Adipocyte (in vitro differentiated cells): Measurements from ENCODE around the gene ARHGAP33.

Experiments
- DNase-seq: peaks from one replicate; pipeline ENCODE4 v3.0.0-alpha.2; 2015; ENCODE audit warnings: low read depth
- H3K27me3 ChIP-seq: replicated peaks from 2 replicates; pipeline ENCODE4 v1.7.0; 2013; ENCODE audit warnings: mild to moderate bottlenecking, low read length, moderate library complexity; ENCODE audit not compliant: control insufficient read depth, insufficient read depth
- H3K36me3 ChIP-seq: 2 replicates; pipeline ENCODE4 v1.7.0; 2013; ENCODE audit warnings: low read length, mild to moderate bottlenecking, moderate library complexity; ENCODE audit not compliant: control insufficient read depth, insufficient read depth, severe bottlenecking
- H3K4me1 ChIP-seq: 2 replicates; pipeline ENCODE4 v1.7.0; 2013; ENCODE audit warnings: mild to moderate bottlenecking, low read length, moderate library complexity; ENCODE audit not compliant: control insufficient read depth, insufficient read depth
- H3K4me3 ChIP-seq: 2 replicates; pipeline ENCODE4 v1.7.0; 2013; ENCODE audit warnings: mild to moderate bottlenecking, low read length, moderate library complexity
- H3K9ac ChIP-seq: 2 replicates; pipeline ENCODE4 v1.7.0; 2013; ENCODE audit warnings: mild to moderate bottlenecking, low read length, moderate library complexity
- H3K9me3 ChIP-seq: 2 replicates; pipeline ENCODE4 v1.7.0; 2013; ENCODE audit warnings: mild to moderate bottlenecking, low read length, moderate library complexity; ENCODE audit not compliant: control insufficient read depth

The ARHGAP33 gene

DNA sequence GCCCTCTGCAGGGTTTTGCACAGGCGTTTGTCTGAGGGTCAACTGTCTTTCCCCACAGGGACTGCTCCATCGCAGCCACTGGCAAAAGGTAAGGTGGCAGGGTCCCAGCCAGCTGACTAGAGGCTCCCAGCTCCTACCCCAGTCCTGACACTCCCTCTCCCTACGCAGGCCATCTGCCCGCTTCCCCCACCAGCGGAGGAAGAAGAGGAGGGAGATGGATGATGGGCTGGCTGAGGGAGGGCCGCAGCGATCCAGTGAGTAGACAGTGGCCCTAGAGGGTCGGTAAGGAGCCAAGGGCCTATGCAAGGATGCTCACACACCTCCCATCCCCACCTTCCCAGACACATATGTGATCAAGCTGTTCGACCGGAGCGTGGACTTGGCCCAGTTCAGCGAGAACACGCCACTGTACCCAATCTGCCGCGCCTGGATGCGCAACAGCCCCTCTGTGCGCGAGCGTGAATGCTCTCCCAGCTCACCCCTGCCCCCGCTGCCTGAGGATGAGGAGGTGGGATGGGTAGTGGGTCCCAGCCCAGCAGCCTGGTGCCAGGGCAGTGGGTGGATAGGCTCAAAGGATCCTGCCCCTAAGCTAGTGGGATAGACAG is 22.5 kb upstream of the ARHGAP33 start:
- Histone ChIP-seq H3K27me3 (no peaks in the 10 kb centered on the region), H3K4me3 (no peak overlapping the region), H3K9me3 (no peaks in the 10 kb centered on the region), H3K9ac (peak overlapping the region; percentile 100), H3K4me1 (peaks cover 26% of the 10 kb centered on the region), H3K36me3 (peaks cover 25% of the 10 kb centered on the region)
- no peak for DNase-seq

DNA sequence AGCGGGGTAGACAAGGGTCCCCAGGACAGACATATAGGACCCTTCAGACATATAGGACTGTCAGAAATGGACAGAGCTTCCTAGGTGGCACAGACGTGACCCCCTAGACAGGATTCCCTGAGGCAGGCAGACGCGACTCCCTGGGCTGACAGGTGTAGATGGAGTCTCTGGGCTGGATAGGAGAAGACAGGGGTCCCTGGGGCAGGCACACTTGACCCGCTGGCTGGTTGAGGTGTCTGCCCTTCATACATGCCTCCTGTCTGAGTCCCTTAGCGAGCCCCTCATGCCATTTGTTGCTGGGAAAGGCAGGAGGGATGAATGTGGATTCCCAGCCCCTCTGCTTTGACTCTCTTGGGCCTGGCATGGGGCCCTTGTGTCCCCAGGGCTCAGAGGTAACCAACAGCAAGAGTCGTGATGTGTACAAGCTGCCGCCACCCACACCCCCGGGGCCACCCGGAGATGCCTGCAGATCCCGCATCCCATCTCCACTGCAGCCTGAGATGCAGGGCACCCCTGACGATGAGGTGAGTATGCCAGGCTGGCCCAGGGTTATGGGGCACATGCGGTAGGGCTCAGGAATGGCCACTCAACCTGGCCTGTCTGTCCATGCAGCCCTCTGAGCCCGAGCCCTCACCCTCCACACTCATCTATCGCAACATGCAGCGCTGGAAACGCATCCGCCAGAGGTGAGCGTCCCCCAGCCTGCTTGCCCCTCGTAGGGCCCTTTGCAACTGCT is 21.6 kb upstream of the ARHGAP33 start:
- Histone ChIP-seq H3K4me3 (no peak overlapping the region), H3K9ac (peak overlapping the region; percentile 100), H3K9me3 (no peaks in the 10 kb centered on the region), H3K27me3 (no peaks in the 10 kb centered on the region), H3K36me3 (peaks cover 25% of the 10 kb centered on the region), H3K4me1 (peaks cover 25% of the 10 kb centered on the region)
- DNase-seq, result no peak

GRCh38 chr19:35754370-35755130 is 20.8 kb upstream of the ARHGAP33 start:
- Histone ChIP-seq H3K9me3 (no peaks in the 10 kb centered on the region), H3K27me3 (no peaks in the 10 kb centered on the region), H3K36me3 (peaks cover 25% of the 10 kb centered on the region), H3K4me3 (peak overlapping the region; percentile 98), H3K9ac (peak overlapping the region; percentile 100), H3K4me1 (peaks cover 27% of the 10 kb centered on the region)
- DNase-seq, result no peak

DNA sequence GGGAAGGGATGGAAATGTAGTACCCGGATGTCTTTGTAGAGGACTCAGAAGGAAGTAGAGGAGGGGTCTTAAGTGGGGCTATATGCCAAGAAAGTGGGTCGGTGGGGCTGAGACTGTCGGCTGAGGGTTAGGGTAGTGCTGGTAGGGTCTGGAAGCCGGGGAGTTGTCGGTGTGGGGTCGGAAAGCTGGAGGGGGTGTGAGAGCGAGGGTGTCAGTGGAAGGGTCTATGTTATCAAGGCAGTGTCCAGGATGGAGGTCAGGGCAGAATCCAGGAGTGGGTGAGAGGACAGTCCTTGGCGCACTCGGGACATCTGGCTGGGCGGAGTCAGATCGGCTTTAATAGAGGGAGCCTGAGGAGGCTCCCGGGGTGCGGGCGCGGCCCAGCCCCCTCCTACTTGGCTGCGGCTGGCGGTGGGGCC is 20.2 kb upstream of the ARHGAP33 start:
- no peaks in the 10 kb centered on the region for H3K27me3 ChIP-seq
- peak overlapping the region; percentile 98 for H3K4me3 ChIP-seq
- H3K4me1 ChIP-seq, result peaks cover 27% of the 10 kb centered on the region
- no peak for DNase-seq
- H3K9ac ChIP-seq, result peak overlapping the region; percentile 100
- peaks cover 25% of the 10 kb centered on the region for H3K36me3 ChIP-seq
- no peaks in the 10 kb centered on the region for H3K9me3 ChIP-seq

- peak overlapping the region; percentile 100 for H3K9ac ChIP-seq
- H3K36me3 ChIP-seq, result peaks cover 25% of the 10 kb centered on the region
- DNase-seq, result no peak
- peak overlapping the region; percentile 98 for H3K4me3 ChIP-seq
- no peaks in the 10 kb centered on the region for H3K9me3 ChIP-seq
- peaks cover 27% of the 10 kb centered on the region for H3K4me1 ChIP-seq
- no peaks in the 10 kb centered on the region for H3K27me3 ChIP-seq
Observed at GRCh38 chr19:35755550-35756376, 19.6 kb upstream of the ARHGAP33 start.

GRCh38 chr19:35756377-35757230 is 18.8 kb upstream of the ARHGAP33 start, which contains the start of gene HSPB6:
Gene HSPB6 (minus strand): TSS chr19:35757029. CDS start chr19:35757008, 21 bp downstream.
- Histone ChIP-seq H3K27me3 (no peaks in the 10 kb centered on the region), H3K4me3 (peak within 1 kb of the TSS; percentile 98), H3K9ac (peak within 1 kb of the TSS; percentile 100), H3K4me1 (peaks cover 30% of the 10 kb centered on the region), H3K36me3 (peaks cover 25% of the 10 kb centered on the region), H3K9me3 (no peaks in the 10 kb centered on the region)
- DNase-seq, result peak; percentile 25

DNA sequence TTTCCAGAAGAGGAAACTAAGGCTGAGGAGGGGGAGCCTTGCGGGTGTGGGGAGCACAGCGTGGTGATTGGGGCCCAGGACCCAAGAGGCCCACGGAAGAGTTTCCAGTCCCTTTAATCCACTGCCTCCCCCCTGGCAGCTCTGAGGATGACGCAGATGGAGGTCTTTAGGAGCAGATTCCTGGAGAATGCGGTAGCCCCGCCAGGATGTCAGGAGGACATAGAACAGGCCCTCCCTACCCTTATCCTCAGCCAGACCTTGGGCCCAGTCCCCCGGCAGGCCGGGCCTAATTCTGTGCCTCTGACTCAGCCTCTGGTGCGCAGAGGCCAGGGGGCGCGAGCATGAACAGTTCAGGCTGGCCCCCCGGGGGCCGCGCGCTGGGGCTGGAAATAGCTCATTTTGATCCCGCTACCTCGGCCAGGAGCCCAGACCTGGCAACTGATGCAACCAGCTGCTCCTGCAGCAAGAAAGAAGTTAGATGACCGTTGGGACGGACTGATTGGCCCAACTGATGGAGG is 18.1 kb upstream of the ARHGAP33 start:
- Histone ChIP-seq H3K36me3 (peaks cover 26% of the 10 kb centered on the region), H3K9me3 (no peaks in the 10 kb centered on the region), H3K9ac (peak overlapping the region; percentile 100), H3K4me1 (peaks cover 30% of the 10 kb centered on the region), H3K27me3 (no peaks in the 10 kb centered on the region), H3K4me3 (peak overlapping the region; percentile 98)
- peak; percentile 95 for DNase-seq

DNA sequence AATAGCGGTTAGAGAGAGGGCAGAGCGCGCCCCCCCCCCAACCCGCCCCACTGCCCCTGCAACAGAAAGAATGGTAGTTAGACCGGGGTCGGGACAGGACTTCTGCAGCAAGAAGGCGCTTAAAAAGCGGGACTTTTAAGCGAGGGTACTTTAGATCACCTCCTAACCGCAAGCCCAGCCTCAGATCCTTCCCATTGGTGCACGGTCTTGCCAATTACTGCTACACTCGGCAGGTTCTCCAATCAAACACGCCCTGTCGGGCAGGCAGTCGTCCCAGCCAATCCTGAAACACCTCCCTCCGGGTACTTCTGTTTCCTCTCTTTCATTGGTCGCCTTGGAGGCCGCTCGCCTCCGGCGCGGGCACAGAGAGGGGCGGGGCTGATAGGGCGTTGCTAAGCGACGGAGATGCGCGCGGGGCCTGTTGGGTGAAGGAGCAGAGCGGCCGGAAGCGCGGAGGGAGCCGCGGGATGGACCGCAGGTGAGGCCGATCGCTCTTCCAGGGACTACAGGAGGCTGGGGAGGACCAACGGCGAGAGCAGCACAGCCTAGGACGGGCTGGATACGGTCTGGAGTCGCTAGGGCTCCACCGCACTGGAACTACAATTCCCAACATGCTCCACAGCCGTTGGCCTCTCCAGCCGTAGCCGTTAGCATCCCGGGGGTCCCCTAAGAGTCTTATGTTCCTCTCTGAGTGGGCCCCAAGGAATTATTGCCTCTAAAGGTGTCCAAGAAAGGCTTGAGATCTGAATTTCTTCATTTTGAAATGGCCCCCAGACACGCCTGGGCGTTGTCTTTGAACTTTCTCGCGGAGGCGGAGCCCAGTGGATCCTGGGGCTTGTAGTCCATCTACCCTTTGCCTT is 17.4 kb upstream of the ARHGAP33 start, which contains the start of gene PROSER3:
PROSER3 (plus strand) TSS at position 428 of the 860 bp plus-strand sequence; CDS start at position 468, 40 bp downstream.
- Histone ChIP-seq H3K36me3 (peaks cover 20% of the 10 kb centered on the region), H3K4me3 (peak within 1 kb of the TSS; percentile 98)
- DNase-seq, result peak; percentile 99

DNA sequence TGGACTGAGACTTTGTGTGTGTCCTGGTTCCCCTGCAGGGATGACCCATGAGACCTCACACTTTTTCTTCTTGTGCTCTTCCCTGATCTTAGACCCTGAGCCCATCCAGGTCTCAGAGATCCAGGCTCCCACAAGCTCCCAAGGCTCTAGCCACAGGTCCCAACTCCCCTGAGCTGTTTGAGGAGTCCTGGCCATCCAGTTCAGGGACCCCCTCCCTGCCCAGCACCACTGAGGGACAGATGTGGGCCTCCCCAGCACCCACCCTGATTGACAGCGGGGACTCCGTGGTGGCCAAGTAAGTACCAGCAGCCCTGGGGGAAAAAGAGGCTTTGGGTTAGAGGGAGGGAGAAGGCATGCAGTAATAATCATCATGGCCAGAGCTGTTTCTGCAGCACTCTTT is 15.7 kb upstream of the ARHGAP33 start:
- no peaks in the 10 kb centered on the region for H3K27me3 ChIP-seq
- H3K4me1 ChIP-seq, result peaks cover 23% of the 10 kb centered on the region
- H3K36me3 ChIP-seq, result peaks cover 8% of the 10 kb centered on the region
- H3K9ac ChIP-seq, result peak overlapping the region; percentile 42
- no peak overlapping the region for H3K4me3 ChIP-seq
- H3K9me3 ChIP-seq, result no peaks in the 10 kb centered on the region
- DNase-seq, result no peak

More for the DNA sequence above, 17.4 kb upstream of the ARHGAP33 start, which contains the start of gene PROSER3:
- Histone ChIP-seq H3K4me1 (peaks cover 30% of the 10 kb centered on the region), H3K9ac (peak within 1 kb of the TSS; percentile 100), H3K27me3 (no peaks in the 10 kb centered on the region), H3K9me3 (no peaks in the 10 kb centered on the region)
